ENCODE measurements around the gene PHTF2. TPM values are rescaled to one million over a fixed set of nuclear protein-coding genes. Genes with fewer than 3 reads are reported as not detected.

Gene PHTF2
- total RNA-seq: 9.0 and 11.5 TPM in 2 replicates

DNA sequence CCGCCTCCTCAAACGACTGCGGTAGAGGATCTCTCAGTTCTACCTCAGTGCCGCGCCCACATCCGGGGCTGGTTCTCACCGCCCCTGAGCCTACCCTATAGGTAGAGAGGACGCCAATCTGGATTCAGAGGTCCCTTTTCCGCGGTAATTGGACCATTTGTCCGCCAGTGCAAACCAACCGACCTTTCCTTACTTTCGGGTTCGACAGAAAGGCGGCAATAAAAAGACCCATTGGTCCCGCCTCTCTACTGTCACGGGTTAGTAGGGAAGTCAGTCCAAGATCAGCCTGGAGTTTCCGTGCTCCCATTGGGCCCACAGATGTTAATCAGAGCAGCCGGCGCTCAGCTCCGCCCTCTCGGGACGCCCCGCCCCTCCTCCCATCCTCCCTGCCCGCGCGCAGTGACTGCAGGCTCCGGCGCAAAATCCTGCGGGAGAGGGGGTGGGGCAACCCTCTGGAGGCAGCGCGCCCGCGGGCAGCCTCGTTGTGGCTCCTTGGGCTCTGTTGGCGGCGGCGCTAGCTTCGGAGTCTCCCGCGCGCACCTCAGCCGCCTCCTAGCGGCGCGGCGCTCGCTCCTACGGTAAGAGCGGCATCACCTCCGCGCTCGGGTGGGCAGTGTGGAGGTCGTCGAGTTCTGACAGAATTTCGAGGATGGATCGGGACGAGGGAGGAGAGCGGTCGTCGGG, at the start of gene PHTF2, which contains the start of gene TMEM60:
PHTF2 (plus strand) TSS at position 380 of the 684 bp plus-strand sequence.
TMEM60 (minus strand) TSS at position 41 of the 684 bp plus-strand sequence. CDS start 4,061 bp downstream, outside the sequence.

Other genes starting within 250 kb of the PHTF2 start
- gene RSBN1L, start 102.3 kb upstream of the PHTF2 start, total RNA-seq: 13.8 and 16.2 TPM in 2 replicates
- gene TMEM60, start 339 bp upstream of the PHTF2 start, total RNA-seq: 8.0 and 9.8 TPM in 2 replicates